Inflammatory macrophage (primary cell): ENCODE data around the gene SLC5A3.

Experiments used
- DNase-seq, 2 donors: peaks; one replicate each; pipeline ENCODE4 v3.0.0-alpha.2; 2020 to 2022

The SLC5A3 gene

GRCh38 chr21:34105947-34106541 is 32.7 kb downstream of the SLC5A3 start:
- no peak for DNase-seq

GRCh38 chr21:34107606-34108005 is 34.2 kb downstream of the SLC5A3 start:
- DNase-seq: no peak

- DNase-seq: no peak
Measured at GRCh38 chr21:34109075-34109474, 35.7 kb downstream of the SLC5A3 start.

- no peak for DNase-seq
Measured at GRCh38 chr21:34110594-34111202, 37.3 kb downstream of the SLC5A3 start.

GRCh38 chr21:34112316-34113033 is 39.1 kb downstream of the SLC5A3 start:
- DNase-seq: no peak

- no peak for DNase-seq
Measured at GRCh38 chr21:34113842-34114241, 40.5 kb downstream of the SLC5A3 start.

- no peak for DNase-seq
Measured at GRCh38 chr21:34115160-34115559, 41.8 kb downstream of the SLC5A3 start.

GRCh38 chr21:34116569-34116968 is 43.2 kb downstream of the SLC5A3 start:
- no peak for DNase-seq

- no peak for DNase-seq
Measured at GRCh38 chr21:34120867-34121266, 47.5 kb downstream of the SLC5A3 start.

- no peak for DNase-seq
Measured at GRCh38 chr21:34122047-34122446, 48.7 kb downstream of the SLC5A3 start.
